ENCODE measurements around the gene SPATS2L.

DNA sequence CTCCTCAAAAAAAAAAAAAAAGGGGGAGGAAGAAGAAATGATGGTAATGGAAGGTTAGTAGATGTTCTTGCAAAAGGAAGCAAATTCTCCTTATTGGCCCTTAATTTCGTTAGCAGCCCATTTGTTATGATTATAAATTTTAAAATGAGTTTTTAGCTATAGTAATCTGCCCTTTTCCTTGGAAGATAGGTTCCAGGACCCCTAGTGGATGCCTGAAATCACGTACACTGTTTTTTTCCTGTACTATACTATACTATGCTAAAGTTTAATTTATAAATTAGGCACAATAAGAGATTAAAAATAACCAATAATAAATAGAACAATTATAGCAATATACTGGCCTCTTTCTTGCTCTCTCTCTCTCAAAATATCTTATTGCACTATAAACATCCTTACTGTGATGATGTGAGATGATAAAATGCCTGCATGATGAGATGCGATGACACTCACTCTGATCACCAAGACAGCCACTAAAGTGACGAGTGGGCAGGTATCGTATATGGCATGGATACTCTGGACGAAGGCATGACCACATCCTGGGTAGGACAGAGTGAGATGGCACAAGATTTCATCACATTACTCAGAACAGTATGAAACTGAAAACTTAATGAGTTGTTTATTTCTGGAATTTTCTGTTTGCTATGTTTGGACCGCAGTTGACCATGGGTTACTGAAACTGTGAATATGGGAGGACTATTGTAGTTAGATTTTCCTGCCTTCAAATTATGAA lies 116.2 kb downstream of the SPATS2L start:
- no peak for TF ChIP-seq POLR2AphosphoS5 (IDR thresholded peaks at IDR 0.05)
- TF ChIP-seq, protein P1, sequence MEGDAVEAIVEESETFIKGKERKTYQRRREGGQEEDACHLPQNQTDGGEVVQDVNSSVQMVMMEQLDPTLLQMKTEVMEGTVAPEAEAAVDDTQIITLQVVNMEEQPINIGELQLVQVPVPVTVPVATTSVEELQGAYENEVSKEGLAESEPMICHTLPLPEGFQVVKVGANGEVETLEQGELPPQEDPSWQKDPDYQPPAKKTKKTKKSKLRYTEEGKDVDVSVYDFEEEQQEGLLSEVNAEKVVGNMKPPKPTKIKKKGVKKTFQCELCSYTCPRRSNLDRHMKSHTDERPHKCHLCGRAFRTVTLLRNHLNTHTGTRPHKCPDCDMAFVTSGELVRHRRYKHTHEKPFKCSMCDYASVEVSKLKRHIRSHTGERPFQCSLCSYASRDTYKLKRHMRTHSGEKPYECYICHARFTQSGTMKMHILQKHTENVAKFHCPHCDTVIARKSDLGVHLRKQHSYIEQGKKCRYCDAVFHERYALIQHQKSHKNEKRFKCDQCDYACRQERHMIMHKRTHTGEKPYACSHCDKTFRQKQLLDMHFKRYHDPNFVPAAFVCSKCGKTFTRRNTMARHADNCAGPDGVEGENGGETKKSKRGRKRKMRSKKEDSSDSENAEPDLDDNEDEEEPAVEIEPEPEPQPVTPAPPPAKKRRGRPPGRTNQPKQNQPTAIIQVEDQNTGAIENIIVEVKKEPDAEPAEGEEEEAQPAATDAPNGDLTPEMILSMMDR (IDR thresholded peaks at IDR 0.05) = no peak

Data from esophagus muscularis mucosa (tissue), 3 donors.